HCT116 (cell line): ENCODE measurements around the gene KIAA1755. TPM values are rescaled to one million over a fixed set of nuclear protein-coding genes. Genes with fewer than 3 reads are reported as not detected.

Experiments used
- ATAC-seq: fragments of 200-7000 bp; cut with Tn5 transposase; 2 replicates; pipeline ENCODE4 v1.9.1; 2020; ENCODE audit warnings: mild to moderate bottlenecking, moderate library complexity
- BruUV-seq: library from RNA; stranded (reverse); fragments of 400-500 nt; replicated peaks from 2 replicates; lab custom pipeline; 2021; lab: Mats Ljungman, UMichigan
- CTCF ChIA-PET: fragments of 300-600 bp; sonication (Branson Sonifier 250); formaldehyde crosslinking; loops from one replicate; lab custom pipeline; 2021; ENCODE audit warnings: antibody characterized with exemption; lab: Charles Lee
- POLR2A ChIA-PET: fragments of 300-600, 350-600 bp; sonication (Branson Sonifier 250); formaldehyde crosslinking; loops from one replicate; lab custom pipeline; 2021; ENCODE audit warnings: antibody characterized with exemption; lab: Charles Lee
- RAD21 ChIA-PET, 2 experiments: fragments of 300-600 bp; sonication (Branson Sonifier 250); formaldehyde crosslinking; loops; one replicate each; lab custom pipeline; 2023; ENCODE audit warnings: low total read pairs in 2 of 2; ENCODE audit not compliant: uncharacterized antibody in 2 of 2, unreplicated experiment in 2 of 2, low non-redundant PET in 1 of 2; lab: Charles Lee
- DNase-seq: peaks from one replicate; pipeline ENCODE4 v3.0.0-alpha.2; 2010; ENCODE audit warnings: low read depth, low spot score
- H2AFZ ChIP-seq: fragments of 200-600 bp; shearing (Covaris generic), sonication (generic); 2 replicates; pipeline ENCODE4 v1.6.1; 2017; ENCODE audit warnings: low read depth, mixed run types, mixed read lengths, antibody characterized with exemption, low read length; ENCODE audit not compliant: poor library complexity, severe bottlenecking
- H3K27ac ChIP-seq: 2 replicates; pipeline ENCODE4 v1.5.1; 2012; ENCODE audit warnings: low read depth, low read length
- H3K27me3 ChIP-seq: fragments of 200-600 bp; sonication (generic); 2 replicates; pipeline ENCODE4 v1.6.1; 2016; ENCODE audit warnings: mixed run types, low read length, mixed read lengths; ENCODE audit not compliant: insufficient read depth
- H3K36me3 ChIP-seq, 2 experiments: fragments of 200-500 bp in 1 of 2; fragments of 200-600 bp in 1 of 2; sonication (Bioruptor generic) in 1 of 2; sonication (generic) in 1 of 2; 2 replicates each; pipeline versions ENCODE4 v1.5.1 to v1.6.1; 2014 to 2016; ENCODE audit warnings: low read length in 2 of 2, inconsistent platforms in 1 of 2, mixed read lengths in 1 of 2, mixed run types in 1 of 2; ENCODE audit not compliant: insufficient read depth in 2 of 2, control insufficient read depth in 1 of 2
- H3K4me1 ChIP-seq, 2 experiments: fragments of 200-600 bp in 1 of 2; sonication (generic) in 1 of 2; 2 replicates each; pipeline versions ENCODE4 v1.5.1 to v1.6.1; 2012 to 2017; ENCODE audit warnings: low read length in 2 of 2, inconsistent platforms in 1 of 2, mild to moderate bottlenecking in 1 of 2, mixed read lengths in 1 of 2, mixed run types in 1 of 2, moderate library complexity in 1 of 2; ENCODE audit not compliant: insufficient read depth in 2 of 2, control insufficient read depth in 1 of 2
- H3K4me2 ChIP-seq: fragments of 200-600 bp; sonication (generic); 2 replicates; pipeline ENCODE4 v1.6.1; 2017; ENCODE audit warnings: mixed run types, low read length, mixed read lengths
- H3K4me3 ChIP-seq, 2 experiments: fragments of 200-600 bp in 1 of 2; sonication (generic) in 1 of 2; replicated peaks in 1 of 2; 2 replicates each; pipeline ENCODE4 v1.5.1; 2011 to 2016; ENCODE audit warnings: low read length in 2 of 2, control low read depth in 1 of 2, low read depth in 1 of 2, mild to moderate bottlenecking in 1 of 2, mixed read lengths in 1 of 2, mixed run types in 1 of 2
- H3K79me2 ChIP-seq: fragments of 200-600 bp; sonication (generic); 2 replicates; pipeline ENCODE4 v1.6.1; 2017; ENCODE audit warnings: mild to moderate bottlenecking, mixed run types, low read length, moderate library complexity, mixed read lengths; ENCODE audit not compliant: insufficient read depth
- H3K9ac ChIP-seq: fragments of 200-600 bp; sonication (generic); 2 replicates; pipeline ENCODE4 v1.6.1; 2016; ENCODE audit warnings: low read length, mixed read lengths
- H3K9me2 ChIP-seq: fragments of 200-600 bp; sonication (generic), shearing (Covaris generic); 2 replicates; pipeline ENCODE4 v1.6.1; 2017; ENCODE audit warnings: mixed run types, mild to moderate bottlenecking, moderate library complexity; ENCODE audit not compliant: insufficient read depth
- H3K9me3 ChIP-seq, 2 experiments: fragments of 200-500 bp in 1 of 2; fragments of 200-600 bp in 1 of 2; sonication (Bioruptor generic) in 1 of 2; sonication (generic) in 1 of 2; 2 replicates each; pipeline ENCODE4 v1.6.1; 2014 to 2017; ENCODE audit warnings: low read length in 2 of 2, mixed read lengths in 2 of 2, inconsistent platforms in 1 of 2, low read depth in 1 of 2, mild to moderate bottlenecking in 1 of 2, mixed run types in 1 of 2, moderate library complexity in 1 of 2; ENCODE audit not compliant: control insufficient read depth in 1 of 2, insufficient read depth in 1 of 2
- H4K20me1 ChIP-seq: fragments of 200-600 bp; sonication (generic), shearing (Covaris generic); 2 replicates; pipeline ENCODE4 v1.6.1; 2017; ENCODE audit warnings: mixed run types, mild to moderate bottlenecking, moderate library complexity; ENCODE audit not compliant: insufficient read depth
- CBX3 ChIP-seq: IDR thresholded peaks from 2 replicates; pipeline ENCODE4 v1.6.1; 2012; ENCODE audit warnings: low read depth
- EGR1 ChIP-seq: IDR thresholded peaks from 2 replicates; pipeline ENCODE4 v1.6.1; 2012; ENCODE audit warnings: low read depth
- RAD21 ChIP-seq: IDR thresholded peaks from 2 replicates; pipeline ENCODE4 v1.6.1; 2012; ENCODE audit warnings: low read depth, mild to moderate bottlenecking
- SIN3A ChIP-seq: IDR thresholded peaks from 2 replicates; pipeline ENCODE4 v1.6.1; 2012; ENCODE audit warnings: low read depth
- intact Hi-C: fragments of 100-400 bp; cut with micrococcal nuclease; formaldehyde crosslinking; loops from 2 replicates; pipeline ENCODE4 v1.10.0; 2022
- total RNA-seq: library from RNA; stranded (reverse); gene quantifications from one replicate; pipeline ENCODE4 v1.2.1, GENCODE V29; 2021; ENCODE audit not compliant: unreplicated experiment
- TF ChIP-seq, protein P1 (sequence below), 3 experiments: fragments of 200-600 bp in 1 of 3; sonication (generic) in 1 of 3; IDR thresholded peaks in 2 of 3; conservative IDR thresholded peaks in 1 of 3; 2 replicates each; pipeline ENCODE4 v1.5.1; 2012 to 2017; ENCODE audit warnings: low read depth in 2 of 3, low read length in 2 of 3, antibody characterized with exemption in 1 of 3, borderline replicate concordance in 1 of 3, control low read depth in 1 of 3, mild to moderate bottlenecking in 1 of 3, mixed read lengths in 1 of 3, mixed run types in 1 of 3, moderate library complexity in 1 of 3; ENCODE audit not compliant: insufficient read depth in 1 of 3

The KIAA1755 gene
- total RNA-seq, 1 experiment from 2014 or later = not detected

DNA sequence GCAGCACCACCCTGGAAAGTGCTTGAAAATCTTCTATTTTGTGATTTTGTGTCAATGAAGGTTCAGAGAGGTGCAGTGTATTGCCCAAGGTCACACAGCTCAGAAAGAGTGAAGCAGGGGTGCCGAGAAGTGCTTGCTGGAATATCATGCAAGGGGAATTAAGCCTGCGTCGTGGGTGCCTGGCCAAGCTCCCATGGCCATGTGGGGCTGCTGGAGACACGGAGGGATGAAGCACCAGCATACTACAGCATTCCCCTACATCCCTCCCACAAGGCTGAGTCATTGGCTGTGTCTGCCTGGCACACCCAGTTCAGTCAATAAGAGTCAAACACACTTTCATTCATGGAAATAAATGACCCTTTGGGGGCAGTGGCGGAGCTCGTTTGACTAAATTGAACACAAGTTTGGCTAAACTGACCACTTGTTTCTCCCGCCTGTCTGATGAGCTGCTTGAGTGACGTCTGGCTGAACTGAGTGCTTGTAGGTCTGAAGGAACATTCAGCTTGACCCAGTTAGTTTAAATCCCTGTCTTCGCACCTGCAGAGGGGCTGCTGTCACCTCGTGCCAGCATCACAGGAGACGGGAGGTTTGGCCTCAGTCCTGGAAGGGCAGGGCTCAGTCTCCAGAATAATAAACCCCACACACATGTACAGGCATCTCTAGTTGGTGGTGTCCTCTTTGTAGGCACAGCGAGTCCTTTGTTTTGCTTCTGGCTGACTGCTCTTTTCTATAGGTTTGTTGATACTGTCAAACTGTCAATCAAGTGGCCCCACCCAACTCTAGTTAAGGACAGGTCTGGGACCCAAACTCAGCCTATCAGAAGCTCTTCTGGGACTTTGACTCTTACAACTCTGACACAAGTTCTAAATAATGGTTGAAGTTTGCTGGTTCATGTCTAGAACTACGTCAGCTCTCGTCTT is 87.0 kb downstream of the KIAA1755 start (continued):
- TF ChIP-seq, protein P1, sequence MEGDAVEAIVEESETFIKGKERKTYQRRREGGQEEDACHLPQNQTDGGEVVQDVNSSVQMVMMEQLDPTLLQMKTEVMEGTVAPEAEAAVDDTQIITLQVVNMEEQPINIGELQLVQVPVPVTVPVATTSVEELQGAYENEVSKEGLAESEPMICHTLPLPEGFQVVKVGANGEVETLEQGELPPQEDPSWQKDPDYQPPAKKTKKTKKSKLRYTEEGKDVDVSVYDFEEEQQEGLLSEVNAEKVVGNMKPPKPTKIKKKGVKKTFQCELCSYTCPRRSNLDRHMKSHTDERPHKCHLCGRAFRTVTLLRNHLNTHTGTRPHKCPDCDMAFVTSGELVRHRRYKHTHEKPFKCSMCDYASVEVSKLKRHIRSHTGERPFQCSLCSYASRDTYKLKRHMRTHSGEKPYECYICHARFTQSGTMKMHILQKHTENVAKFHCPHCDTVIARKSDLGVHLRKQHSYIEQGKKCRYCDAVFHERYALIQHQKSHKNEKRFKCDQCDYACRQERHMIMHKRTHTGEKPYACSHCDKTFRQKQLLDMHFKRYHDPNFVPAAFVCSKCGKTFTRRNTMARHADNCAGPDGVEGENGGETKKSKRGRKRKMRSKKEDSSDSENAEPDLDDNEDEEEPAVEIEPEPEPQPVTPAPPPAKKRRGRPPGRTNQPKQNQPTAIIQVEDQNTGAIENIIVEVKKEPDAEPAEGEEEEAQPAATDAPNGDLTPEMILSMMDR (IDR thresholded peaks at IDR 0.05 in 2 of 3, conservative IDR thresholded peaks at IDR 0.05 in 1 of 3; ENCODE audit: borderline replicate concordance in 1 of 3, insufficient read depth in 1 of 3, low read depth in 2 of 3, low read length in 2 of 3) = 0 out of 6 replicates have a peak, but pooled peaks of 1 of the 3 experiments have one; percentile 12
- TF ChIP-seq EGR1 = no peak

DNA sequence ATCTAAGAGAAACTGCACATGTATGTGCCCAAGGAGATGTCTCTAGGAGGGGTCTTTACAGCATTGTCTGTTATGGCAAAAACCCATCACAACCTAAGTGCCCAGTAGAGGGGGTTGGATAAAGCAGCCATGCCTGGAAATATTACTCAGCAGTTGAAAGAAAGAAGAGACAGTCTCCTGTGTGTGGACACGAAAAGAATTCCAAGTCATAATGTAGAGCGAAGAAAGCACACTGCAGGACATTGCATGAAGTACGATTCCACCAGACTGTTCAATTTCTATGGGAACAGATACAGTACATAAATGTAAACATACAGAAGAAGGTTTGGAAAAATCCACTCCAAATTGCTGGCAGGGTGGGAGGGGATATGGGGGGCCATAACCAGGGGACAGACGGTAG is 88.1 kb downstream of the KIAA1755 start:
- ATAC-seq (no peak), DNase-seq (no peak)
- Histone ChIP-seq H3K9ac (no peak overlapping the region), H3K9me2 (no peaks in the 10 kb centered on the region), H3K36me3 (no peaks in the 10 kb centered on the region), H3K4me2 (no peak overlapping the region; the same call in 1 of the 2 replicates), H3K9me3 (no peaks in the 10 kb centered on the region), H3K79me2 (no peaks in the 10 kb centered on the region), H3K4me3 (no peak overlapping the region), H3K27ac (no peak overlapping the region), H3K4me1 (peaks cover 17 to 36% of the 10 kb centered on the region in 2 experiments; a peak in 3 of 4 replicates), H3K27me3 (no peaks in the 10 kb centered on the region), H2AFZ (peak overlapping the region; percentile 40), H4K20me1 (no peaks in the 10 kb centered on the region)
- CTCF ChIA-PET = interaction anchor here (1.8 kb wide), 1 partner anchor 49 kb away, joined by 8 read pairs; no protein-coding TSS in a partner anchor
- RAD21 ChIA-PET = no interaction called here
- TF ChIP-seq, protein P1 (IDR thresholded peaks at IDR 0.05 in 2 of 3, conservative IDR thresholded peaks at IDR 0.05 in 1 of 3; ENCODE audit: borderline replicate concordance in 1 of 3, insufficient read depth in 1 of 3, low read depth in 2 of 3, low read length in 2 of 3) = peak in 2 of 3 experiments; percentile 30 to 32; a peak in 4 of 6 replicates
- TF ChIP-seq CBX3 (no peak), SIN3A (no peak), RAD21 (peak; percentile 18; the same call in 1 of the 2 replicates)
- POLR2A ChIA-PET = no interaction called here
- intact Hi-C loops = no loop called here
- BruUV-seq = no TSS peak
